Left ventricle myocardium superior (tissue), 1 donor: Measurements from ENCODE around the gene C1orf87. TPM values are rescaled to one million over a fixed set of nuclear protein-coding genes. Genes with fewer than 3 reads are reported as not detected.

ENCODE experiments used
- ATAC-seq: fragments of 200-7000 bp; cut with Tn5 transposase; one replicate; pipeline ENCODE4 v1.9.1; 2020; ENCODE audit warnings: mild to moderate bottlenecking, moderate library complexity
- DNase-seq: peaks from one replicate; pipeline ENCODE4 v3.0.0-alpha.2; 2020
- intact Hi-C: fragments of 100-400 bp; cut with micrococcal nuclease; formaldehyde crosslinking; loops from one replicate; pipeline ENCODE4 v1.11.0; 2022
- total RNA-seq: library from RNA; stranded (reverse); fragmentation: NEBNext Ultra II Directional; extraction: Animal tissue kit (Norgen Biotek cat#: 25700); gene quantifications from one replicate; pipeline ENCODE4 v1.2.1, GENCODE V29; 2021
- donor health status: DM: no; HTN: yes; CAD: no; lungs with severe emphysema.

C1orf87 gene
- total RNA-seq, 1 donor from 2014 or later, result not detected

DNA sequence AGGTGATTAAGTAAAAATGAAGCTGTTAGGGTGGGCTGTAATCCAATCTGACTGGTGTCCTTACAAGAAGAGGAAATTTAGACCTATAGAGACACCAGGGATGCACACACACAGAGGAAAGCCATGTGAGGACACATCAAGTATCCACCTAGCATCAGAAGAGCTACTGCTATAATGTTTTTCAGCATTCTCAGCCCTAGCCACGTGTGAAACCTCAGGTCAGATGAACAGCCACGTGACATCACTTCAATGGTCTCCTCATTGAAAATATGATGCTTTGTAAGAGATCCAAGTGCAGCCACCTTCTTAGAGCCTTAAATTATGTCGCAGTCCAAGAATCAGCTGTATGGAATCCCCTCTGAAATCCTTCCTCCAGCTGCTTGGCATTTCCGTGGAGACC lies 65.1 kb downstream of the C1orf87 start:
- ATAC-seq, result no peak
- DNase-seq, result no peak
- intact Hi-C loops, result no loop called here

DNA sequence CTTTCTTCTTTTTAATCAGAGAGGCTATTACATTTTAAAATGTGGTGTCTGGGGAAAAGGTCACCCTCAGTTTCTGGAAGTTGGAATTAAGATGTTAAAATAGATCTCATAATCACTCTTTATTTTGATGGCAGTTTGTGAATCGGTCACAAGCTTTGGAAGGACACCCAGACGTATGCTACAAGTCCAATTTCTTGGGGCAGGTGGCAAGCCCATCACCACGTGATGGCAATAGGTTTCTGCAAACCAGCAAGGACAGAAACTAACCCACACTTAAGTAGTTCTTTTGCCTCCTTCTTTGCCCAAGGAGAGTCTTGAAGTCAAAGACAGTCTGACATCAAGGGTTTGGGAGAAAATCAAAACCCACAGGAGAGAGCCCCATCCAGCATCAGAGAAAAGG lies 72.9 kb downstream of the C1orf87 start:
- ATAC-seq, result no peak
- intact Hi-C loops, result no loop called here
- DNase-seq, result no peak

- DNase-seq (no peak), ATAC-seq (no peak)
- intact Hi-C loops, result no loop called here
Measured at GRCh38 chr1:59999746-60000145, 73.8 kb downstream of the C1orf87 start.

DNA sequence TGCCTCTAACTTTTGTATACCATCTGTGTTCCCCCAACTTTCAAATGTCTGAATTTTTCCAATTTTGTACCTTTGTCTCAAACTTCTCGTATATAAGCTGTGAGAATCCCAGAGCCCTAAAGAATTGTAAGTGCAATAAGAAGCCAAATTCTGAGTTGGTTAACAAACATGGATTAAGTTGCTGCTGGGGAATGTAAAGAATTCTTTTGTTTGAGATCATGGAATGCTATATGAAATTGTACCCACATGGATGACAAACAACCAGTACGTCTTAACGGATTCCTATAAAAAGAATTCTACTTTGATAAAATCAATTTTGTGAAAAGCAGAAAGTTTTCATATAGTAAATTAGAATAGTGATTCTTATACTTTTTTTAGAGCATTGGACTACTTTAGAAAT lies 74.6 kb downstream of the C1orf87 start:
- intact Hi-C loops, result no loop called here
- no peak for ATAC-seq

GRCh38 chr1:59997479-59998115 lies 76.0 kb downstream of the C1orf87 start:
- DNase-seq (no peak), ATAC-seq (no peak)
- intact Hi-C loops, result no loop called here

More for the DNA sequence above, 74.6 kb downstream of the C1orf87 start:
- no peak for DNase-seq

DNA sequence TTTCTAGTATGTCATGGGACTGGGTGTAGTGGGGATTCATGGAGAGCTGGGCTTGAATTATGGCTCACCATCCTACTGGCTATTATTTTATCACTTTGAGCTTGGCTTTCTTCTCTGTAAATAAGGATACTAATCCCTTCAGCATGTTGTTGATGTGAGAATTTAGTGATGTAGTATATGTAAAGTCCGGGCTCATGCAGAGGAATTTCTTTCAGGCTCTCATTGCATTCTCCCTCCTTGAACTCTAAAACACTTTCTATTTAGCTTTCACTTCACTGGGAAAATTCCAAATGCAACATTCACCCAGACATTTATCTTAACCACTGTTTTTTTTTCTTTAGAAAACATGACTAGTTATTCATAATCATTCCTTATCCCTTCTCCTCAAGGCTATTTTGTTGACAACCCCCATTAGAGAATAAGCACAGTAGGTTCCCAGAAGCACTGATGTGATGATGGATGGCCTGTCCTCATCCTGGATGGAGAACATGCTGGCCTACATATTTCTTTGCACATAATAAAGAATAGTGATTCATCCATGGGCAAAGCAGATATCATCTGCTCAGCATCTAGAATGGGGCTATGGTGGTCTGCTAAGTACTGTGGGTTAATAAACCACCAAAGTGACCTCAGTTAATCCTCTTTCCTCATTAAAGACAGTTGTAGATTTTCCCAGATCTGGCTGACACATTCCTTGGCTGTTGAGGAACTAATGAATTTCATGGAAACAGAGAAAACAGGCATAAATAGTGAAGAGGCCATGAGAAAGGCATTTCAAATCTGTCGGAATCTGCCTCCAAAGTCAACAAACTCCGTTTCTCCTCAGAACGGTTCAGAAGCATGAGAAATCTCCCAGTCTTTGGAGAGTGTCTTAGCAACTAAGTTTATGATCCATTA lies 79.0 kb downstream of the C1orf87 start:
- ATAC-seq, result peak; percentile 90
- intact Hi-C loops, result no loop called here
- DNase-seq, result no peak

- ATAC-seq (no peak), DNase-seq (no peak)
- intact Hi-C loops, result no loop called here
Measured at GRCh38 chr1:59992040-59992820, 81.3 kb downstream of the C1orf87 start.

DNA sequence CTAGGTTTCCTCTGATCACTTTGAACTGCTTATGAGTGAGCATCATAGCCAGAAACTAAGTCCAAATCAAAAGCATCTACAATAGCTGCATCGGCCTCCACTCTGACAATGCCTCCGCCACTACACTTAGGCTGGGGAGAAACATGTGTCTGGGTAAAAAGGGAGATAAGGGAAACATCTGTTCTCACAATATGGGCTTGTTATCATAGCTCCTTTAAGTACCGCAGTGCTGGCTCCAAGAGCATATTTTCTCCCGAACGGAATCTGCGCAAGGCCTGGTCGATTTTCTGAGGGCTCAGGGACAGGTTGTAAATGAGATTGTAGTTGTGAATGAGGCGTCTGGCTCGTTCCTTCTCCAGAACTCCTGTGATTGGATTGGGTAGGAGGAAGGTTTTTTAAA lies 83.1 kb downstream of the C1orf87 start:
- DNase-seq, result no peak
- intact Hi-C loops, result no loop called here
- no peak for ATAC-seq

DNA sequence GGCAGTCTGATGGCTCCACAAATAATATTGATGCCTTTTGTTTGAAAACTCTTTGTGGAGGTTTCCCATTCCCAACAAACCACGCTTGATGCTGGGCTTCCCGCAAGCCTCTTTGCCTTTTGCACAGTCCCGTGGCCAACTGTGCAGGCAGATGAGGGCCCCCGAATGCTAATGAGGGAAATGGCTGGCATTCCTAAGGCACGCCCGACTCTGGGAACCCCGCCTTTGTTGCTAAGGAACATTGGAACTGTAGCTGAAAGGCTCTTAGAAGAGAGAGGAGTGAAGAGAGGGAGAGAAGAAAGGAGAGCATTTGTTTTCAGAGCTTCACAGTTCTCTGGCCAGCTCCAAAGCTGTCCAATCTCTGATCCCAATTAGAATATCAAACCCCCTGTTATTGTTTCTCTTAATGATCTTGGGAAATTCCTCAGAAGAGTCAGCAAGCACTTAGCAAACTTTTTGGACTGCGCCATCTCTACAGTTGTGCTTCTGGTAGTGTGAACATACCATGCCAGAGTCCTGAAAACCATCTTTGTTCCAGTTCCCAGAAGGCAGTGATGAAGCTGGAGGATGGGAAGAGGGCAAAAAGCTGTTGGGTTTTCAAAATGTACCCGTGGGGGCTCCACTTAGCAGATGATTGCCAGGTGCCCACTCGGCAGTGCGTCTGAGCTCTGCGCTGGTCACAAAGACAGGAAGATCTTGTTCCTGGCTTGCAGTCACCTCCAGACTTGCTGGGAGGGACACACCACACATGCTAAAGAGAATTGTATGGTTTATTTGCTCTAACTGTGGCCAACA lies 86.9 kb downstream of the C1orf87 start:
- intact Hi-C loops, result no loop called here
- no peak for ATAC-seq

DNA sequence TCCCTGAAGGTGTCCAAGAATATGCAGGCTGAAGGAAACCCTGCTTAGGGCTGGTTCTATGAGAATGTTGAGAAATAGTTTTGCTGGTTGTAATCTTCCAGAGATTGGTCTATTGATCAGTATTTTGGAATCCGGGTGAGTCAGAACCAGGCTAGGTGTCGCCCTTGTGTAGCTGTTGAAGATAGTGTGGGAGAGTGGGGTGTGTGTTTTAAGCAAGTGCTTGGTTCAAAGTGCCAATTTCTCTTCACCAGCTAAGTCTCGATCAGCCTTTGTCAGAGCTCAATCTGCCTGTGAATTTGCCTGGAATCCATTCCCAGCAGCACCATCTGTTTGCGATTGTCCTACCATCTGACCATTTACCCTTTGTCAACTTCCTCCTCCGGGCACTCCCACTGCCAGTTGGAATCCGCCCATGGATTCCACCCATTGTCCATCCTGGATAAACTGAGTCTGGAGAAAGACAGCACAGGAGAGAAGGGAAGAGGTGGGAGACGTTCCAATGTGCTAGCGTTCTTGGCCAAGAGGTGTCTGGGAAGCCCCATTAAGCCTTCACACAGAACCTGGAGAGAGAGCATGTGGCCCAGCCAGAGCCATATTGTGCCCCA lies 87.6 kb downstream of the C1orf87 start:
- intact Hi-C loops, result no loop called here
- ATAC-seq (no peak), DNase-seq (no peak)

More for the DNA sequence above, 86.9 kb downstream of the C1orf87 start:
- no peak for DNase-seq

- no peak for DNase-seq
- ATAC-seq, result no peak
- intact Hi-C loops, result loop anchor here (10.0 kb wide), 2 partner anchors 1065 to 1875 kb away; no protein-coding TSS in a partner anchor
Measured at GRCh38 chr1:59979666-59980065, 93.9 kb downstream of the C1orf87 start.

DNA sequence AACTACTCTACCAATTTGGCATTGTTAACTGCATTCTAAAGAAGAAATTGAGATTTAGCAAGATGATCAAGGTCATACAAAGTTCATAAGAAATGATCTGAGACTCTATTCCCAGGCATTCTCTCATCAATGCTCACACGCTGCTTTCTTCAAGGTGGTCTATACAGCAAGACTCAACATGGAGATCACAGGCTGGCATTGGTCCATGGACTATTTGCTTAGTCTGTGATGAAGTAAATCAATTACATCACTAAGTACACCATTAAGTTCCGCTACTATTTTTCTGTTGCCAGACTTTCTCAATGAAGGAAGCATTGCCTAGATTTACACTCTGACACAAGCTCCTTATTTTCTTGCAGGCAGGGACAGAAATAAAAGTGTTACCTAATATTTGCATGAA lies 95.1 kb downstream of the C1orf87 start:
- DNase-seq, result no peak
- no peak for ATAC-seq
- intact Hi-C loops, result loop anchor here (10.0 kb wide), 2 partner anchors 1066 to 1876 kb away; no protein-coding TSS in a partner anchor

DNA sequence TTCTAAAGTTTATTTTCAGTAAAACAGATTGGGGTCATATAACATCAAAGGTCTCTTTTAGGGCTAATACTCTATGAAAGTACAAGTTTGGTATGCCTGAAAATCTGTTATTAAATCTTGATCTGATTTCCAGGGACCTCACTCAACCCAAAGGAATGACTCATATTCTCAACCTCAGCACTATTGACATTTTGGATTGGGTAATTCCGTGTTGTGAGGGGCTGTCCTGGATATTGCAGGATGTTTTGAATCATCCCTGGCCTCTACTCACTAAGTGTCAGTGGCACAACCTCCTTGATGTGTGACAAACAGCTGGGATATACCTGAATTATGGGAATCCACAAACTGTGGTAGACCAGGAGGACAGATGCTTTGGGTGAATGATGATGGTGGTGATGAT lies 95.5 kb downstream of the C1orf87 start:
- no peak for ATAC-seq
- intact Hi-C loops, result loop anchor here (10.0 kb wide), 2 partner anchors 1067 to 1877 kb away; no protein-coding TSS in a partner anchor

GRCh38 chr1:59977075-59977410 lies 96.5 kb downstream of the C1orf87 start:
- DNase-seq, result no peak
- intact Hi-C loops, result loop anchor here (10.0 kb wide), 2 partner anchors 1068 to 1878 kb away; no protein-coding TSS in a partner anchor
- ATAC-seq, result no peak

More for the DNA sequence above, 95.5 kb downstream of the C1orf87 start:
- no peak for DNase-seq

DNA sequence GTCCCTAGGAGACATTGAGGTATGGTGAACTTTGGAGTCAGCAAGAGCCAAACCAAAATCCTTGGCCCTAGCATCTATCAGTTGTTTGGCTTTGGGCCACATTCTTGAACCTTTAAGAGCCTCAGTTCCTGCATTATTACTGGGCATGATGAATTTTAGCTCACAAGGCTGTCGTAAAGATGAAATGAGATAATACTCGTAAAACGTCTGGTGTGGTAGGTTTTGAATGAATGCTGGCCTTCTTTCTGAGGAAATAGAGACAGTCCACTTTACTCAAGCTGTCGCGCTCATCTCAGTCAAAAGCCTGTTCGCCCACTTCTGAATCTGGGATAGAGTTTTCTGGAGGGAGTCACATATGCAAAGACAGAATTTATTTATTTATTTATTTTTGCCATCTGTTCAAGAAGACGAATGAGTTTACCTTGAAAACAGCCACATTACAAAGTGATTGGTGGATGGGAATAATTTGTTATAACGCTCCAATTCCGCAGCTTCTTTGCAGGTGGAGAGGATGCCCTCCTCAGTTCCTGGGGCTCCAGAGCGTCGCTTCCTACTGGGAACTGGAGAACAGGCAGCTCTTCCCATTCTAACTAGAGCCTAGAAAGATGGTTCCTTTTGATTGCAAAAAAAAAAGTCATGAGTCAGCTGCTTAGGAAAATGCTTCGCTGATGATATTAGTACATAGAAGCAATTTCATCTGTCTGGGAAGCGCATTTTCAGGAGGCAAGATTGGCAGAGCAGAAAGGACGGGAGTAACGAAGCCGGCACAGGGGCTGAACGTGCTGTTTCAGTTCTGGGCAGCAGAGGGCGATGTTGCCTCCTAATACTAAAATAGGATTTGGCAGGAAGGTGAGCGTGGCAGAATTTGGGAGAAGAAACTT lies 97.1 kb downstream of the C1orf87 start:
- ATAC-seq (peak; percentile 69), DNase-seq (peak; percentile 74)
- intact Hi-C loops, result loop anchor here (10.0 kb wide), 2 partner anchors 1068 to 1878 kb away; no protein-coding TSS in a partner anchor

- no peak for DNase-seq
- peak; percentile 56 for ATAC-seq
- intact Hi-C loops, result loop anchor here (10.0 kb wide), 2 partner anchors 1071 to 1881 kb away; no protein-coding TSS in a partner anchor
Measured at GRCh38 chr1:59973719-59974118, 99.9 kb downstream of the C1orf87 start.

- ATAC-seq, result no peak
- DNase-seq, result no peak
- intact Hi-C loops, result loop anchor here (10.0 kb wide), 2 partner anchors 1072 to 1882 kb away; no protein-coding TSS in a partner anchor
Measured at GRCh38 chr1:59972216-59972927, 101.2 kb downstream of the C1orf87 start.
